NCI-H82 (cell line): ENCODE results near the gene PPARA.
A peak's percentile ranks its signal among the peaks of the same experiment; 100 is the strongest.

Experiments
- DNase-seq: peaks from one replicate; lab custom pipeline; 2025; lab: John Stamatoyannopoulos, UW

The PPARA gene

GRCh38 chr22:46275455-46276122 is 125.3 kb downstream of the PPARA start:
- peak; percentile 30 for DNase-seq

GRCh38 chr22:46276563-46276962 is 126.2 kb downstream of the PPARA start:
- no peak for DNase-seq

GRCh38 chr22:46278656-46279645 is 128.6 kb downstream of the PPARA start:
- DNase-seq = no peak

GRCh38 chr22:46280063-46280817 is 129.9 kb downstream of the PPARA start:
- DNase-seq = no peak

- no peak for DNase-seq
These were observed 130.8 kb downstream of the PPARA start for GRCh38 chr22:46280999-46281623.

- DNase-seq = no peak
These were observed 131.7 kb downstream of the PPARA start for GRCh38 chr22:46281866-46282678.

GRCh38 chr22:46286006-46286405 is 135.7 kb downstream of the PPARA start:
- no peak for DNase-seq

- DNase-seq = no peak
These were observed 136.9 kb downstream of the PPARA start for GRCh38 chr22:46286941-46287872.

GRCh38 chr22:46287873-46288751 is 137.8 kb downstream of the PPARA start:
- DNase-seq = no peak

GRCh38 chr22:46288846-46289243 is 138.5 kb downstream of the PPARA start:
- DNase-seq = no peak

GRCh38 chr22:46289244-46289891 is 139.0 kb downstream of the PPARA start:
- DNase-seq = no peak

- DNase-seq = no peak
These were observed 140.0 kb downstream of the PPARA start for GRCh38 chr22:46290121-46290842.

- no peak for DNase-seq
These were observed 140.8 kb downstream of the PPARA start for GRCh38 chr22:46290843-46291785.

- peak; percentile 1 for DNase-seq
These were observed 141.8 kb downstream of the PPARA start for GRCh38 chr22:46292173-46292572.

- DNase-seq = no peak
These were observed 142.4 kb downstream of the PPARA start for GRCh38 chr22:46292732-46293131.
